Fibroblast of skin of left quadriceps (primary cell): Measurements from ENCODE around the gene LTO1.
"Not testable (repeated sequence)": the region's sequence is repeated elsewhere in the genome, so short reads cannot be mapped to it uniquely, and the experiment has no call there.

ENCODE experiments used
- DNase-seq, 2 experiments: peaks; one replicate each; pipeline ENCODE4 v3.0.0-alpha.2; 2013; ENCODE audit warnings: low read depth in 2 of 2

LTO1 gene

GRCh38 chr11:69700278-69701140 is 25.4 kb upstream of the LTO1 start:
- DNase-seq: no peak

- no peak for DNase-seq
These were observed 24.1 kb upstream of the LTO1 start for GRCh38 chr11:69699213-69699612.

GRCh38 chr11:69698362-69698761 is 23.2 kb upstream of the LTO1 start:
- no peak for DNase-seq

GRCh38 chr11:69697861-69698260 is 22.7 kb upstream of the LTO1 start:
- DNase-seq: no peak

- DNase-seq: no peak
These were observed 22.3 kb upstream of the LTO1 start for GRCh38 chr11:69697469-69697843.

GRCh38 chr11:69696749-69697468 is 21.8 kb upstream of the LTO1 start:
- DNase-seq: no peak

GRCh38 chr11:69695995-69696394 is 20.8 kb upstream of the LTO1 start:
- DNase-seq: not testable (repeated sequence)

GRCh38 chr11:69695581-69695980 is 20.4 kb upstream of the LTO1 start:
- DNase-seq: no peak

GRCh38 chr11:69694781-69695180 is 19.6 kb upstream of the LTO1 start:
- DNase-seq: no peak

GRCh38 chr11:69692422-69692821 is 17.3 kb upstream of the LTO1 start:
- no peak for DNase-seq

- DNase-seq: peak in 1 of 2 experiments; percentile 23
These were observed 16.3 kb upstream of the LTO1 start for GRCh38 chr11:69691463-69691862.

- DNase-seq: no peak
These were observed 14.5 kb upstream of the LTO1 start for GRCh38 chr11:69689484-69690319.

- DNase-seq: not testable (repeated sequence)
These were observed 13.0 kb upstream of the LTO1 start for GRCh38 chr11:69687969-69688771.

- DNase-seq: no peak
These were observed 11.7 kb upstream of the LTO1 start for GRCh38 chr11:69686856-69687255.

GRCh38 chr11:69686452-69686851 is 11.3 kb upstream of the LTO1 start:
- no peak for DNase-seq

GRCh38 chr11:69685348-69685747 is 10.2 kb upstream of the LTO1 start:
- DNase-seq: no peak

- DNase-seq: no peak
These were observed 9.5 kb upstream of the LTO1 start for GRCh38 chr11:69684651-69685050.

- no peak for DNase-seq
These were observed 8.7 kb upstream of the LTO1 start for GRCh38 chr11:69683764-69684333.

- DNase-seq: no peak
These were observed 7.7 kb upstream of the LTO1 start for GRCh38 chr11:69682681-69683326.

GRCh38 chr11:69682221-69682620 is 7.1 kb upstream of the LTO1 start:
- no peak for DNase-seq

- DNase-seq: no peak
These were observed 5.5 kb upstream of the LTO1 start for GRCh38 chr11:69680688-69681087.
